ENCODE data around the gene UCK1. TPM values are rescaled to one million over a fixed set of nuclear protein-coding genes. Genes with fewer than 3 reads are reported as not detected.

UCK1 gene
- total RNA-seq, 1 donor from 2014 or later = 32.4 TPM

- H3K36me3 Mint-ChIP-seq (ENCODE audit: insufficient read depth) = peaks cover 33% of the 10 kb centered on the region
- peak overlapping the region; percentile 56 for H3K27ac Mint-ChIP-seq
- DNase-seq (ENCODE audit: low spot score, unreplicated experiment) = no peak
- no peak overlapping the region for H3K4me3 Mint-ChIP-seq (ENCODE audit: low read depth)
- no peaks in the 10 kb centered on the region for H3K9me3 Mint-ChIP-seq (ENCODE audit: low read depth)
- no peaks in the 10 kb centered on the region for H3K4me1 Mint-ChIP-seq (ENCODE audit: low read depth)
- H3K27me3 Mint-ChIP-seq = no peaks in the 10 kb centered on the region
- TF ChIP-seq CTCF (IDR thresholded peaks at IDR 0.05; ENCODE audit: unreplicated experiment) = no peak
Measured at GRCh38 chr9:131484051-131484445, 47.0 kb downstream of the UCK1 start.

- H3K27me3 Mint-ChIP-seq = no peaks in the 10 kb centered on the region
- no peak overlapping the region for H3K27ac Mint-ChIP-seq
- no peaks in the 10 kb centered on the region for H3K9me3 Mint-ChIP-seq (ENCODE audit: low read depth)
- no peaks in the 10 kb centered on the region for H3K4me1 Mint-ChIP-seq (ENCODE audit: low read depth)
- H3K4me3 Mint-ChIP-seq (ENCODE audit: low read depth) = no peak overlapping the region
- TF ChIP-seq CTCF (IDR thresholded peaks at IDR 0.05; ENCODE audit: unreplicated experiment) = no peak
- H3K36me3 Mint-ChIP-seq (ENCODE audit: insufficient read depth) = peaks cover 32% of the 10 kb centered on the region
- DNase-seq (ENCODE audit: low spot score, unreplicated experiment) = no peak
Measured at GRCh38 chr9:131483319-131484050, 47.6 kb downstream of the UCK1 start.

- H3K9me3 Mint-ChIP-seq (ENCODE audit: low read depth) = no peaks in the 10 kb centered on the region
- H3K27ac Mint-ChIP-seq = peak overlapping the region; percentile 47
- no peaks in the 10 kb centered on the region for H3K4me1 Mint-ChIP-seq (ENCODE audit: low read depth)
- TF ChIP-seq CTCF (IDR thresholded peaks at IDR 0.05; ENCODE audit: unreplicated experiment) = no peak
- H3K36me3 Mint-ChIP-seq (ENCODE audit: insufficient read depth) = peaks cover 29% of the 10 kb centered on the region
- H3K27me3 Mint-ChIP-seq = no peaks in the 10 kb centered on the region
- DNase-seq (ENCODE audit: low spot score, unreplicated experiment) = no peak
- H3K4me3 Mint-ChIP-seq (ENCODE audit: low read depth) = no peak overlapping the region
Measured at GRCh38 chr9:131482343-131483006, 48.6 kb downstream of the UCK1 start.

DNA sequence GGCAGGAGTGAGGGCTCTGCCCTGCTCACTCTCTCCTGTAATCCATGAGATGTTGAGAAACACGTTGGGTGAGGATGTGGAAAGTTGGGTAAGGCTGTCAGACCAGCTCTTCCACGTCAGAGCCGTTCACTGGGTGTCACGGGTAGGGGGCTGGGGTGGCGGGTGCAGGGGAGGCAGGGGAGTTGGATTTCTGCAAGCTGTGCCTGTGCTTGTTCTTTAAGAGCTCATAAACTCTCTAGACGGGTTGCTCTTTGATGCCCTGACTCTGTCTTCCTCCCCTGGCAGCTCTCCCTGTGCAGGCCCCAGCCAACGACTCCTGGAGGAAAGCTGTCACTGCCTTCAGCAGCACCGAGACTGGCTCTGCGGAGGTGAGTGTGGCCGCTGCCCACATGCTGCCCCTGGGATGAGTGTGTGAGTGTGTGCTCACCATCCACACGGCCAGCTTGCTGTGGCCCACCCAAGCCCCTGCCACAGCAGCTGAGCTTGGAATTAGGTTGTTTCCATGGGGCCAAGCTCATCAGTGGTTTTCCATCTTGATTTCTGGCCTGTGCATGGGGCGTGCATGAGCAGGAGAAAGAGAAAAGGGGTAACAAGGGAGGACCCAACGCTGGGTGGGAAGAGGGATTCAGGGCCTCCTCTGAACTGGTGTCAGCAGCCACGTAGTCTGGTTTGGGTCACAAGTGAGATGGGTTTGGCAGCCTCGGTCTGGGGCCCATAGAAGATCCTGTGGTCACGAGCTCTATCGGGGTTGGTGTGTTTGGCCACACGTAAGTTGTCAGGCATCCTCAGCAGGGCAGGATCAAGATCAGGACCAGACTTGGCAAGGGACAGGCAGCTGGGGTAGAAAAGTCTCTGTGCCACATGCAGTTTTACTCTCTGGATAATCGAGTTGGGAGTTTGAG, 49.4 kb downstream of the UCK1 start:
- Mint-ChIP-seq H3K27ac (peak overlapping the region; percentile 47), H3K27me3 (no peaks in the 10 kb centered on the region), H3K4me3 (ENCODE audit: low read depth) (no peak overlapping the region), H3K4me1 (ENCODE audit: low read depth) (no peaks in the 10 kb centered on the region), H3K9me3 (ENCODE audit: low read depth) (no peaks in the 10 kb centered on the region), H3K36me3 (ENCODE audit: insufficient read depth) (peaks cover 28% of the 10 kb centered on the region)
- TF ChIP-seq CTCF (IDR thresholded peaks at IDR 0.05; ENCODE audit: unreplicated experiment) = no peak
- DNase-seq (ENCODE audit: low spot score, unreplicated experiment) = no peak

GRCh38 chr9:131480258-131480657, 50.8 kb downstream of the UCK1 start:
- peaks cover 26% of the 10 kb centered on the region for H3K36me3 Mint-ChIP-seq (ENCODE audit: insufficient read depth)

More at GRCh38 chr9:131480258-131480657, 50.8 kb downstream of the UCK1 start:
- no peak overlapping the region for H3K4me3 Mint-ChIP-seq (ENCODE audit: low read depth)
- TF ChIP-seq CTCF (IDR thresholded peaks at IDR 0.05; ENCODE audit: unreplicated experiment) = no peak
- H3K27me3 Mint-ChIP-seq = no peaks in the 10 kb centered on the region
- no peaks in the 10 kb centered on the region for H3K4me1 Mint-ChIP-seq (ENCODE audit: low read depth)
- no peak overlapping the region for H3K27ac Mint-ChIP-seq
- no peak for DNase-seq (ENCODE audit: low spot score, unreplicated experiment)
- no peaks in the 10 kb centered on the region for H3K9me3 Mint-ChIP-seq (ENCODE audit: low read depth)

Measured in progenitor cell of endocrine pancreas (in vitro differentiated cells).